Ascending aorta (tissue), 2 donors: Measurements from ENCODE around the gene USP35. TPM values are rescaled to one million over a fixed set of nuclear protein-coding genes. Genes with fewer than 3 reads are reported as not detected.

Source experiments
- DNase-seq, 2 donors: peaks; one replicate each; pipeline ENCODE4 v3.0.0-alpha.2; 2019; ENCODE audit warnings: low spot score in 2 of 2
- H3K27ac ChIP-seq, 2 donors: fragments of 200-600 bp; sonication (generic); one replicate each; pipeline ENCODE4 v1.5.1; 2016 to 2017; ENCODE audit warnings: mild to moderate bottlenecking in 1 of 2
- H3K27me3 ChIP-seq: fragments of 200-600 bp; sonication (generic); one replicate; pipeline ENCODE4 v1.5.1; 2017
- H3K36me3 ChIP-seq, 2 donors: fragments of 200-600 bp; sonication (generic); one replicate each; pipeline ENCODE4 v1.5.1; 2016
- H3K4me1 ChIP-seq, 2 donors: fragments of 200-600 bp; sonication (generic); one replicate each; pipeline ENCODE4 v1.5.1; 2016 to 2017; ENCODE audit warnings: mild to moderate bottlenecking in 1 of 2
- H3K4me3 ChIP-seq, 2 donors: fragments of 200-600 bp; sonication (generic); one replicate each; pipeline ENCODE4 v1.5.1; 2016 to 2017; ENCODE audit warnings: mild to moderate bottlenecking in 1 of 2
- H3K9me3 ChIP-seq, 2 donors: fragments of 200-600 bp; sonication (generic); one replicate each; pipeline ENCODE4 v1.5.1; 2016
- intact Hi-C: fragments of 100-400 bp; cut with DNase I; formaldehyde crosslinking; loops from one replicate; pipeline ENCODE4 v1.15.1; 2023
- total RNA-seq: library from RNA; depleted of rRNA; stranded (reverse); fragments of >200 nt; gene quantifications from one replicate; pipeline ENCODE4 v1.1.0, GENCODE V29; 2016
- TF ChIP-seq, protein P1 (sequence below), 3 experiments: fragments of 200-600 bp in 2 of 3; fragments of 450-650 bp in 1 of 3; sonication (generic) in 2 of 3; IDR thresholded peaks; one replicate each; pipeline ENCODE4 v1.5.1; 2016 to 2019; ENCODE audit warnings: antibody characterized with exemption in 3 of 3, mild to moderate bottlenecking in 1 of 3, moderate library complexity in 1 of 3

The USP35 gene
- total RNA-seq, 1 donor from 2014 or later, result 34.0 TPM

DNA sequence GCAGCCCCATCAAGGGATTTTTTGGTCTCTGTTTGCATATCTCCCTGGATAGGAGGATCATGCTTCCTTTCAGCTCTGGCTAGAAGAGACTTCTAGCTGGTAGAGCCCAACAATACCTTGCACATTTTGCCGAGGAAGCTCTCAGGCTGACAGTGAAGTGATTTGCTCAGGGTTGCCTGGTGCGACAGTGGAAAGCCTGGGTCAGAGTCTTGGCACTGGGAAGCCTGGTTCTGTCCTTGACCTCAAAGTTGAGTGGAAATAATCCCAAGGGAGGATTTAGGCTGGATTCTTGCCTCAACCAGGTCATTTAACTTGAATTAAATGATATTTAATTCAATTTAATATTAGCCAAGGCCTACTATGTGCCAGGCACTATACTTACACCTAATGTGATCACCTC lies 24.9 kb upstream of the USP35 start:
- H3K4me3 ChIP-seq, result no peak overlapping the region
- no peak for DNase-seq
- TF ChIP-seq, protein P1, sequence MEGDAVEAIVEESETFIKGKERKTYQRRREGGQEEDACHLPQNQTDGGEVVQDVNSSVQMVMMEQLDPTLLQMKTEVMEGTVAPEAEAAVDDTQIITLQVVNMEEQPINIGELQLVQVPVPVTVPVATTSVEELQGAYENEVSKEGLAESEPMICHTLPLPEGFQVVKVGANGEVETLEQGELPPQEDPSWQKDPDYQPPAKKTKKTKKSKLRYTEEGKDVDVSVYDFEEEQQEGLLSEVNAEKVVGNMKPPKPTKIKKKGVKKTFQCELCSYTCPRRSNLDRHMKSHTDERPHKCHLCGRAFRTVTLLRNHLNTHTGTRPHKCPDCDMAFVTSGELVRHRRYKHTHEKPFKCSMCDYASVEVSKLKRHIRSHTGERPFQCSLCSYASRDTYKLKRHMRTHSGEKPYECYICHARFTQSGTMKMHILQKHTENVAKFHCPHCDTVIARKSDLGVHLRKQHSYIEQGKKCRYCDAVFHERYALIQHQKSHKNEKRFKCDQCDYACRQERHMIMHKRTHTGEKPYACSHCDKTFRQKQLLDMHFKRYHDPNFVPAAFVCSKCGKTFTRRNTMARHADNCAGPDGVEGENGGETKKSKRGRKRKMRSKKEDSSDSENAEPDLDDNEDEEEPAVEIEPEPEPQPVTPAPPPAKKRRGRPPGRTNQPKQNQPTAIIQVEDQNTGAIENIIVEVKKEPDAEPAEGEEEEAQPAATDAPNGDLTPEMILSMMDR (IDR thresholded peaks at IDR 0.05), result no peak
- no peaks in the 10 kb centered on the region for H3K9me3 ChIP-seq
- no peaks in the 10 kb centered on the region for H3K36me3 ChIP-seq
- intact Hi-C loops, result loop anchor here (10.0 kb wide), 2 partner anchors 339 to 401 kb away; partner anchors contain the start of genes AAMDC and RSF1
- H3K27me3 ChIP-seq, result no peaks in the 10 kb centered on the region
- peak overlapping the region; percentile 60 to 96 for H3K27ac ChIP-seq
- H3K4me1 ChIP-seq, result peaks cover 4 to 46% of the 10 kb centered on the region in 2 donors

GRCh38 chr11:78164471-78164870 lies 24.2 kb upstream of the USP35 start:
- Histone ChIP-seq H3K27ac (peak overlapping the region; percentile 60 to 96), H3K4me1 (peaks cover 6 to 41% of the 10 kb centered on the region in 2 donors)

DNA sequence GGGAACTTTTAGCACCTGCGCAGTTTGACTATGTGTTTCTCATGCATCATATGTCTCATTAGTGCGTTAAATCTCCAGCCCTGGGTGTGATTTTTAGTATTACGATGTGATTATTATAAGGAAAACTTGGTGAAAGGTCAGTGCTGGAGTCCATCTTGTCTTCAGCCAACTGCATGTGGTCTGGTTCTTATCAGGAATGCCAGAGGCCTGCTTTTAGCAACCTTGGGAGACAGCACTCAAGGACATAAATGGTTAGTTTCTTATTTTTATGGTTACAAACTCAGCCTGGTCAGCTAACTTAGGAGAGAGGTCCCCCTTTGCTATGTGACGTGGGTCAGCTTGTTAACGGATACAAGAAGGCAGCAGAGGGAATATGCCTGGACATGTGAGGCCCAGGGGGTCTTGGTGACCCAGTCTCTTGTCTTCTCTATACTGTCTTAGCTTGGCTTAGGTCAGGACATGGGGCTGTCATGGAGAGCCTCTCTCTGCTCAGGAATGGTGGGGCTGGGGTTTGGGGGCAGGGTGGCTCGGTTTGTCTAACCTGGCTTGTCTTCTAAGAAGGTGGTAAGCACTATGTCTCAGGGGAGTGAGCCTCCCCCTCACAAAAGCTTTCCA lies 21.8 kb upstream of the USP35 start:
- no peaks in the 10 kb centered on the region for H3K9me3 ChIP-seq
- peaks cover 5% of the 10 kb centered on the region in 2 donors for H3K36me3 ChIP-seq
- no peaks in the 10 kb centered on the region for H3K27me3 ChIP-seq
- intact Hi-C loops, result loop anchor here (5.0 to 10.0 kb wide), 3 partner anchors 145 to 398 kb away; partner anchors contain the start of genes AAMDC and RSF1
- no peak overlapping the region for H3K4me3 ChIP-seq
- no peak for DNase-seq
- peaks cover 6 to 55% of the 10 kb centered on the region in 2 donors for H3K4me1 ChIP-seq
- H3K27ac ChIP-seq, result peak overlapping the region; percentile 96
- TF ChIP-seq, protein P1 (IDR thresholded peaks at IDR 0.05), result no peak

More at GRCh38 chr11:78164471-78164870, 24.2 kb upstream of the USP35 start:
- intact Hi-C loops, result loop anchor here (10.0 kb wide), 2 partner anchors 340 to 400 kb away; partner anchors contain the start of genes AAMDC and RSF1
- Histone ChIP-seq H3K36me3 (no peaks in the 10 kb centered on the region), H3K9me3 (no peaks in the 10 kb centered on the region), H3K27me3 (no peaks in the 10 kb centered on the region), H3K4me3 (no peak overlapping the region)
- no peak for DNase-seq
- TF ChIP-seq, protein P1 (IDR thresholded peaks at IDR 0.05), result no peak

DNA sequence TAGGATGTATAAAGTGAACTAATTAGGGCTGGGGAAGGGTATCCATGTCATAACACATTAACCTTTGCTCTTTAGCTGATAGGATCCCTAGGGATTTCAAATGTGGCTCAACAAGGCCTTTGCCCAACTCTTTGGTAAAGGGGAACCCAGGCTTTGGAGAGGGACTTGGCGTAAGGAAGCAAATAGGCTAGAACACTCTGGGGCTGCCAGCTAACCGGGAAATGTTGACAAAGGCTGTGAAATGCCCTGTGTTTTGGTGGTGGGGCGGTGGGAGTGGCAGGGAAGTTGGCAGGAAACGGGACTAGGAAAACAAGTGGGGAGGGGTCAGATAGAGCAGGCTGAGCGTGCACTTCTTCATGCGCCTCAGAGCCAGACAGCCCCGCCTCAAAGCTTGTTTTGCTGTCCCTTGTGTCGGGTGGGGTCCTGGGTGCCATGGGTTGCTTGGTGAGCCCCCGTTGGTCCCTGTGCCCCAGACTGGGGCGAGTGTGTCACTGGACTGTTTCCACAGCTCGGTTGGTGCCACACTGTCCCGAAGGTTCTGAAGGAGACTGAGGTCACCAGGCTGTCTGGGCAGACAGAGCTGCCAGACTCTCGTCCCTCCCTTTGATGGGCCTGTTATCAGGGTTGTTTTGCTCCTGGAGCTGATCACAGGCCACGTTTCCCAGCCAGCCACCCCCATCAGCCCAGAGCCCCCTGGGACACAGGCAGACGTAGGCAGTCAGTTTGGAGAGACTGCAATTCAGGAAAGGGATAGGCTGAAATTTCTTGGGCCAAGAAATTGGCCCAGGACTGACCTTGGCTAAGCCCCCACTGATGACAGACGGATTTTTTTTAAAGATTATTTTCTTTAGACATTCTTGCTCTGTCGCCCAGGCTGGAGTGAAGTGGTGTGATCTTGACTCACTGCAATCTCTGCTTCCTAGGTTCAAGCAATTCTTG lies 19.9 kb upstream of the USP35 start:
- TF ChIP-seq, protein P1 (IDR thresholded peaks at IDR 0.05), result no peak
- Histone ChIP-seq H3K36me3 (peaks cover 18 to 20% of the 10 kb centered on the region in 2 donors), H3K4me3 (no peak overlapping the region), H3K4me1 (peaks cover 6 to 46% of the 10 kb centered on the region in 2 donors), H3K9me3 (no peaks in the 10 kb centered on the region), H3K27ac (peak overlapping the region; percentile 96), H3K27me3 (no peaks in the 10 kb centered on the region)
- intact Hi-C loops, result loop anchor here (1.0 to 10.0 kb wide), 6 partner anchors 19 to 396 kb away; partner anchors contain the start of genes AAMDC, GAB2, KCTD21 and RSF1
- DNase-seq, result peak; percentile 87 to 98

DNA sequence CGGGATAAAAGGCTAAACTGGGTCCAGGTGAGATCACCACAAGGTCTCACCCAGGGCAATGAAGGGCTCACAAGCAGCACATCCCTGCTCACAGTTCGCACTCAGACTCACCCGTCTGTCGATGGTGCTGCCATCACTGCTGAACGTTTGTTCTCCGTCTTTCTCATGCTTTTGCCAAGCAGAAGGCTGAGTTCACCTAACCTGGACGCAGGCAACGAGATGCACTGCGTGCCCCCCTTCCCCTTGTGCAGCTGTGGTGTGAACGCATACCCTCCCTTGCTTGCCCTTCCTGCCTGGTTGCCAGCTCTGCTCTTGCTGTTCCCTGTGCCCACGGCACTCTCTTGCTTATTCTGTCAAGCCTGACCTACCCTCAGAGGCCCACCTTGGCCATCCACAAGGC lies 18.3 kb upstream of the USP35 start:
- intact Hi-C loops, result no loop called here
- TF ChIP-seq, protein P1 (IDR thresholded peaks at IDR 0.05), result no peak
- Histone ChIP-seq H3K36me3 (peaks cover 24 to 25% of the 10 kb centered on the region in 2 donors), H3K4me3 (no peak overlapping the region), H3K27ac (peak overlapping the region; percentile 96), H3K4me1 (peaks cover 6 to 38% of the 10 kb centered on the region in 2 donors), H3K27me3 (no peaks in the 10 kb centered on the region), H3K9me3 (no peaks in the 10 kb centered on the region)
- no peak for DNase-seq
